K562 (cell line): Measurements from ENCODE around the gene FHIT. TPM values are rescaled to one million over a fixed set of nuclear protein-coding genes. Genes with fewer than 3 reads are reported as not detected.

ENCODE experiments used
- ATAC-seq: fragments of 200-7000 bp; cut with Tn5 transposase; 3 replicates; pipeline ENCODE4 v1.9.1; 2020; ENCODE audit warnings: moderate library complexity
- BruUV-seq: library from RNA; stranded (reverse); fragments of 400-500 nt; replicated peaks from 2 replicates; lab custom pipeline; 2021; lab: Mats Ljungman, UMichigan
- CTCF ChIA-PET: fragments of 300-600 bp; formaldehyde crosslinking; extraction: SDS; loops from one replicate; lab custom pipeline; 2021; ENCODE audit warnings: low intra/inter-chr PET ratio; lab: Yijun Ruan, JAX
- POLR2A ChIA-PET: fragments of 300-600, 350-650 bp; sonication (Branson Sonifier 250); formaldehyde crosslinking; extraction: SDS; loops from one replicate; lab custom pipeline; 2021; ENCODE audit warnings: antibody characterized with exemption, inconsistent platforms; lab: Yijun Ruan, JAX
- DNase-seq, 4 experiments: peaks; one replicate each; pipeline versions ENCODE4 v3.0.0 to v3.0.0-alpha.2; 2011 to 2018; ENCODE audit warnings: low spot score in 3 of 4, mixed read lengths in 3 of 4; ENCODE audit errors: extremely low read depth in 1 of 4
- FAIRE-seq: peaks from 2 replicates; lab custom pipeline; 2011; peaks lifted over from hg19 to GRCh38; lab: Jason Lieb, UNC
- H2AFZ ChIP-seq: 2 replicates; pipeline ENCODE4 v1.6.0; 2011; ENCODE audit warnings: low read depth, low read length, control low read depth, inconsistent platforms
- H3K27ac ChIP-seq: fragments of 200-600 bp; 3 replicates; pipeline ENCODE4 v1.8.0; 2011; ENCODE audit warnings: low read depth, mild to moderate bottlenecking, control low read depth, inconsistent platforms, low read length, moderate library complexity, mixed read lengths; ENCODE audit errors: extremely low read depth
- H3K27me3 ChIP-seq, 2 experiments: fragments of 300-600 bp in 1 of 2; 2 replicates in 1 of 2; 3 replicates in 1 of 2; pipeline versions ENCODE4 v1.6.0 to v1.8.0; 2011; ENCODE audit warnings: inconsistent platforms in 2 of 2, low read length in 2 of 2, mild to moderate bottlenecking in 1 of 2, mixed read lengths in 1 of 2, moderate library complexity in 1 of 2; ENCODE audit not compliant: control insufficient read depth in 2 of 2, insufficient read depth in 2 of 2
- H3K36me3 ChIP-seq: fragments of 300-600 bp; 3 replicates; pipeline ENCODE4 v1.8.0; 2011; ENCODE audit warnings: mild to moderate bottlenecking, low read length, inconsistent platforms; ENCODE audit not compliant: control insufficient read depth, insufficient read depth
- H3K4me1 ChIP-seq, 2 experiments: fragments of 200-600 bp in 1 of 2; replicated peaks in 1 of 2; 2 replicates in 1 of 2; 3 replicates in 1 of 2; pipeline versions ENCODE4 v1.5.1 to v1.8.0; 2011; ENCODE audit warnings: inconsistent platforms in 2 of 2, low read length in 2 of 2, mild to moderate bottlenecking in 1 of 2, mixed read lengths in 1 of 2, moderate library complexity in 1 of 2; ENCODE audit not compliant: control insufficient read depth in 2 of 2, insufficient read depth in 2 of 2
- H3K4me2 ChIP-seq: 2 replicates; pipeline ENCODE4 v1.6.1; 2011; ENCODE audit warnings: low read length, control low read depth, inconsistent platforms, mixed read lengths; ENCODE audit not compliant: insufficient read depth
- H3K4me3 ChIP-seq: fragments of 200-600 bp; sonication (generic), shearing (Covaris generic); 2 replicates; pipeline ENCODE4 v1.5.1; 2016; ENCODE audit warnings: control low read depth, inconsistent platforms
- H3K79me2 ChIP-seq: fragments of 200-600 bp; 3 replicates; pipeline ENCODE4 v1.8.0; 2011; ENCODE audit warnings: low read length, inconsistent platforms; ENCODE audit not compliant: control insufficient read depth, insufficient read depth
- H3K9ac ChIP-seq, 2 experiments: 2 replicates each; pipeline versions ENCODE4 v1.6.0 to v1.6.1; 2011; ENCODE audit warnings: low read depth in 2 of 2, low read length in 2 of 2, control low read depth in 1 of 2, inconsistent platforms in 1 of 2, mild to moderate bottlenecking in 1 of 2, mixed read lengths in 1 of 2; ENCODE audit not compliant: insufficient read depth in 1 of 2
- H3K9me1 ChIP-seq: one replicate; pipeline ENCODE4 v1.6.0; 2011; ENCODE audit warnings: inconsistent platforms, mild to moderate bottlenecking, low read length, moderate library complexity; ENCODE audit not compliant: control insufficient read depth, insufficient read depth
- H3K9me3 ChIP-seq: replicated peaks from 2 replicates; pipeline ENCODE4 v1.5.1; 2011; ENCODE audit warnings: low read depth, low read length, inconsistent platforms; ENCODE audit not compliant: control insufficient read depth, insufficient read depth
- H4K20me1 ChIP-seq: replicated peaks from 2 replicates; pipeline ENCODE4 v1.6.1; 2011; ENCODE audit warnings: low read length, inconsistent platforms, mixed read lengths; ENCODE audit not compliant: control insufficient read depth, insufficient read depth
- BACH1 ChIP-seq: fragments of 200-800 bp; sonication (Bioruptor generic); IDR thresholded peaks from 2 replicates; pipeline ENCODE4 v1.6.1; 2016; ENCODE audit warnings: missing genetic modification characterization, missing compliant biosample characterization
- GABPB2 ChIP-seq: fragments of 250-450 bp; sonication (Bioruptor Pico); conservative IDR thresholded peaks from 2 replicates; pipeline ENCODE4 v1.5.1; 2021; ENCODE audit warnings: mild to moderate bottlenecking
- HCFC1 ChIP-seq: IDR thresholded peaks from 2 replicates; pipeline ENCODE4 v1.6.1; 2012; ENCODE audit warnings: low read depth, low read length, improper control_type of control experiment
- HEY1 ChIP-seq: fragments of 250-450 bp; sonication (Bioruptor Pico); IDR thresholded peaks from 2 replicates; pipeline ENCODE4 v1.5.0; 2020; ENCODE audit warnings: mild to moderate bottlenecking, moderate library complexity, borderline replicate concordance
- LARP7 ChIP-seq: fragments of 450-650 bp; IDR thresholded peaks from 2 replicates; pipeline ENCODE4 v1.6.1; 2016
- MTA1 ChIP-seq: fragments of 450-650 bp; IDR thresholded peaks from 2 replicates; pipeline ENCODE4 v1.6.1; 2017; ENCODE audit warnings: borderline replicate concordance
- NFATC3 ChIP-seq: fragments of 450-650 bp; IDR thresholded peaks from 2 replicates; pipeline ENCODE4 v1.6.1; 2017; ENCODE audit warnings: mild to moderate bottlenecking
- NFIC ChIP-seq: fragments of 450-650 bp; IDR thresholded peaks from 2 replicates; pipeline ENCODE4 v1.6.1; 2017; ENCODE audit warnings: mild to moderate bottlenecking, inconsistent platforms
- NFRKB ChIP-seq: fragments of 450-650 bp; IDR thresholded peaks from 2 replicates; pipeline ENCODE4 v1.6.1; 2016; ENCODE audit warnings: low read depth
- NFXL1 ChIP-seq: fragments of 450-650 bp; formaldehyde crosslinking; IDR thresholded peaks from 2 replicates; pipeline ENCODE4 v1.4.0; 2021; ENCODE audit warnings: mild to moderate bottlenecking
- NR1H2 ChIP-seq: sonication (generic); formaldehyde crosslinking; IDR thresholded peaks from 2 replicates; pipeline ENCODE4 v1.4.0; 2020; ENCODE audit warnings: mild to moderate bottlenecking, missing genetic modification reagents
- NRF1 ChIP-seq, 2 experiments: fragments of 450-650 bp; IDR thresholded peaks in 1 of 2; conservative IDR thresholded peaks in 1 of 2; 2 replicates each; pipeline ENCODE4 v1.6.1; 2014; ENCODE audit warnings: mild to moderate bottlenecking in 2 of 2
- WHSC1 ChIP-seq: IDR thresholded peaks from one replicate; pipeline ENCODE4 v1.6.1; 2012; ENCODE audit warnings: low read length, control low read depth, inconsistent platforms
- ZEB2 ChIP-seq: fragments of 450-650 bp; IDR thresholded peaks from 2 replicates; pipeline ENCODE4 v1.6.1; 2016
- ZNF707 ChIP-seq: fragments of 250-450 bp; sonication (Bioruptor Pico); conservative IDR thresholded peaks from 2 replicates; pipeline ENCODE4 v1.8.0; 2022; ENCODE audit warnings: inconsistent platforms, mild to moderate bottlenecking, moderate library complexity
- ZNF76 ChIP-seq: fragments of 250-450 bp; sonication (Bioruptor Pico); IDR thresholded peaks from 2 replicates; pipeline ENCODE4 v1.4.0; 2020; ENCODE audit warnings: mild to moderate bottlenecking, moderate library complexity, borderline replicate concordance
- ZNF79 ChIP-seq: fragments of 250-450 bp; sonication (Bioruptor Pico); IDR thresholded peaks from 2 replicates; pipeline ENCODE4 v1.4.0; 2020; ENCODE audit warnings: low read depth, mild to moderate bottlenecking, moderate library complexity
- WGBS: fragments of 100-300 bp; shearing (Covaris generic); methylation state at CpG from one replicate; pipeline ENCODE4 v1.1.6; 2016; ENCODE audit warnings: low coverage, mixed read lengths; ENCODE audit not compliant: insufficient coverage; ENCODE audit errors: missing lambda C conversion rate; 5-methylcytosine and 5-hydroxymethylcytosine counted together
- in situ Hi-C: fragments of 300-500 bp; cut with MboI; formaldehyde crosslinking; loops from 4 replicates; pipeline ENCODE4 v1.15.0; 2018; ENCODE audit warnings: inconsistent platforms, mixed read lengths
- intact Hi-C: fragments of 100-400 bp; cut with micrococcal nuclease; formaldehyde crosslinking; loops from 2 replicates; pipeline ENCODE4 v1.14.2; 2022
- polyA plus RNA-seq, 8 experiments: library from polyadenylated mRNA; depleted of rRNA in 4 of 8; stranded (reverse) in 5 of 8; unstranded in 3 of 8; fragments of >200 nt; fragmentation: Nextera tagmentation in 2 of 8; fragmentation: Illumina TruSeq in 1 of 8; extraction: Ambion mirVana in 2 of 8; extraction: Trizol in 1 of 8; gene quantifications; 2 replicates each; pipeline versions ENCODE4 v1.2.1 to v1.2.3, GENCODE V29; 2011 to 2014; ENCODE audit warnings: inconsistent platforms in 1 of 8, missing spikeins in 1 of 8
- total RNA-seq, 7 experiments: library from RNA; depleted of rRNA in 6 of 7; stranded (reverse); fragments of >200 nt in 6 of 7; fragmentation: Illumina TruSeq in 2 of 7; extraction: Trizol in 2 of 7; gene quantifications; 2 replicates each; pipeline versions ENCODE4 v1.2.1 to v1.2.3, GENCODE V29; 2011 to 2021; ENCODE audit warnings: low replicate concordance in 1 of 7
- TF ChIP-seq, protein P1 (sequence below): fragments of 250-450 bp; sonication (Bioruptor Pico); IDR thresholded peaks from 2 replicates; pipeline ENCODE4 v1.4.0; 2020

FHIT gene
- total and polyA plus RNA-seq, 9 of the 15 experiments (the other 6 are each of a cell fraction or from before 2014, with no cell fraction given) = 1.7 to 9.1 (median 4.3) TPM

DNA sequence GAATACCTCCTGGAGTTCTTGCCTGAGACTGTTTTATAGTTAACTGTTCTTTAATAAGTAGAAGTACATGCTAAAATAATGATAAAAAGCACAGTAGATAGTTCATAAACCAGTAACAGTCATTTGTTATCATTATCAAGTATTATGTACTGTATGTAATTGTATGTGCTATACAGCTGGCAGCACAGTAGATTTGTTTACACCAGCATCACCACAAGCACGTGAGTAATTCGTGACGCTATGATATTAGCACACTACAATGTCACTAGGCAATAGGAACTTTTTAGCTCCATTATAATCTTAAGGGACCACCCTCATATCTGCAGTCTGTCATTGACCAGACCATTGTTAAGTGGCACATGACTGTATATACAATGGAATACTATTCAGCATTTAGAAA, 534.7 kb downstream of the FHIT start:
- no peaks in the 10 kb centered on the region for H4K20me1 ChIP-seq
- H3K9me3 ChIP-seq = no peaks in the 10 kb centered on the region
- no peak overlapping the region for H3K27ac ChIP-seq
- H3K4me1 ChIP-seq = no peaks in the 10 kb centered on the region
- H3K4me3 ChIP-seq = no peak overlapping the region
- CTCF ChIA-PET = no interaction called here
- no peak for ATAC-seq
- no peak overlapping the region for H2AFZ ChIP-seq
- in situ Hi-C loops = no loop called here
- WGBS = 0% methylated on average over 3 of the region's 3 CpGs
- H3K36me3 ChIP-seq = no peaks in the 10 kb centered on the region
- no peaks in the 10 kb centered on the region for H3K9me1 ChIP-seq
- H3K27me3 ChIP-seq = no peaks in the 10 kb centered on the region
- no TSS peak for BruUV-seq
- intact Hi-C loops = no loop called here
- no peak overlapping the region for H3K9ac ChIP-seq
- TF ChIP-seq HCFC1 (no peak), GABPB2 (CRISPR knock-in tag) (no peak), HEY1 (CRISPR knock-in tag) (no peak), NFXL1 (CRISPR knock-in tag) (no peak), NFRKB (no peak), NR1H2 (no peak), LARP7 (no peak), ZNF76 (CRISPR knock-in tag) (no peak), MTA1 (no peak), NRF1 (conservative IDR thresholded peaks at IDR 0.05 in 1 of 2, IDR thresholded peaks at IDR 0.05 in 1 of 2) (no peak), ZNF79 (CRISPR knock-in tag) (no peak), WHSC1 (no peak), NFATC3 (no peak), ZEB2 (no peak), ZNF707 (CRISPR knock-in tag) (no peak), NFIC (no peak), BACH1 (tag) (no peak)
- TF ChIP-seq, protein P1, sequence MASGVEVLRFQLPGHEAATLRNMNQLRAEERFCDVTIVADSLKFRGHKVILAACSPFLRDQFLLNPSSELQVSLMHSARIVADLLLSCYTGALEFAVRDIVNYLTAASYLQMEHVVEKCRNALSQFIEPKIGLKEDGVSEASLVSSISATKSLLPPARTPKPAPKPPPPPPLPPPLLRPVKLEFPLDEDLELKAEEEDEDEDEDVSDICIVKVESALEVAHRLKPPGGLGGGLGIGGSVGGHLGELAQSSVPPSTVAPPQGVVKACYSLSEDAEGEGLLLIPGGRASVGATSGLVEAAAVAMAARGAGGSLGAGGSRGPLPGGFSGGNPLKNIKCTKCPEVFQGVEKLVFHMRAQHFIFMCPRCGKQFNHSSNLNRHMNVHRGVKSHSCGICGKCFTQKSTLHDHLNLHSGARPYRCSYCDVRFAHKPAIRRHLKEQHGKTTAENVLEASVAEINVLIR (CRISPR knock-in tag) = no peak
- TF ChIP-seq, all 486 proteins: peak for 0
- POLR2A ChIA-PET = no interaction called here
- H3K79me2 ChIP-seq = no peaks in the 10 kb centered on the region
- DNase-seq (no peak), FAIRE-seq (no peak)
- H3K4me2 ChIP-seq = no peak overlapping the region
